Measurements from ENCODE around the gene TBC1D24.

The TBC1D24 gene

DNA sequence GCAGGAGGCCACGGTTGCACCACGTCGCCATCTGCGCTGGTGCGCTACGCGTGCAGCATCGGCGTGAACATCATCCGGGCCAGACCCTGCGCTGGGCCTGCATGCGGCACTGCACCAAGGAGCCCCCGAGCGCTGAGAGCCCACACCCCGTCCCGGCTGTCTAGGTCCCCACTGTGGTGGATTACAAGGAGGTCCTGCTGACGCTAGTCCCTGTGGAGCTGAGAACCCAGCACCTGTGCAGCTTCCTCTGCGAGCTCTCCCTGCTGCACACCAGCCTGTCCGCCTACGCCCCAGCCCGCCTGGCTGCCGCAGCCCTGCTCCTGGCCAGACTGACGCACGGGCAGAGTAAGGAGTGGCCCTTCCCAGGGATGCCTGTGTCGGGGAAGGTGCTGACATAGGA is 25.8 kb upstream of the TBC1D24 start:
- no peak for DNase-seq (ENCODE audit: low read depth, low spot score)
- no peak overlapping the region for H3K27ac ChIP-seq

DNA sequence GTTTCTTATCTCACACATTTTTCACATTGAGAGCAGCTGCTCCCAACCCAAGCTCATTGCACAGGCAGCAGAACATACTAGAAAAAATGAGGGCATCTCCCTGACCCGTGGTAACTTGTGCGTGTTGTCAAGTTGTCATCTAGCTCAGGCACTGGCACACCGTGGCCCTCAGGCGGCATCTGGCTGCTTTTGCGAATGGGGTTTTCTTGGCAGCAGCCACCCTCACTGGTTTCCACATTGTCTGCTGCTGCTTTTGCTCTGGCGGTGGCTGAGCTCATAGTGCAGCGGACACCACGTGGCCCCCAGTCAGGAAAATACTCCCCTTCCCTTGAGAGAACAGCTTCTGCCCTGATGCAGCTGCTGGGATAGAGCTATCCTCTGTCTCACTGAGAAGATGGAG is 24.4 kb upstream of the TBC1D24 start:
- DNase-seq (ENCODE audit: low read depth, low spot score), result no peak

GRCh38 chr16:2450975-2451381 is 23.9 kb upstream of the TBC1D24 start:
- H3K27ac ChIP-seq, result no peak overlapping the region
- no peak for DNase-seq (ENCODE audit: low read depth, low spot score)

More for the DNA sequence above, 24.4 kb upstream of the TBC1D24 start:
- no peak overlapping the region for H3K27ac ChIP-seq

DNA sequence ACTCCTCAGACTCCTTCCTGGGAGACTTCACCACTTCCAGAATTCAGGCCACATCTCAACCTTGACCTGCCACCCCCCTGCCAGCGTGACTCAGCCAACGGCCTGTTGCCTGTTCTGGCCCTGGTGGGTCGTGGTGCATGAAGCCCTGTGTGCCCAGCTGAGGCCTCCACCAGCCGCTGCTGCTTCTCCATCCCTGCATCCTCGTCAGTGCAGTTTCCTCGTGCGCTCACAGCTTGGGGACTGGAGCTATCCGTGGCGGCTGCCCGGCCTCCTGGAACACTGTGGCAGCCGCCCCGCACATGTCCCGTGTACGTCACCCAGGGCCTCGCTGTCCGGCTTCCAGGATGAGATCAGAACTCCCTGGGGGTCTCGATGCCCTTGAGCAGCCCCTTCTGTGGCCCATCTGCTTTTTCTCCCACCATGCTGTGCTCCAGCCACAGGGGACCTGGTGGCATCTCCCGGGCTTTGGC is 23.0 kb upstream of the TBC1D24 start:
- no peak for DNase-seq (ENCODE audit: low read depth, low spot score)
- no peak overlapping the region for H3K27ac ChIP-seq

- DNase-seq (ENCODE audit: low read depth, low spot score), result no peak
- no peak overlapping the region for H3K27ac ChIP-seq
Measured at GRCh38 chr16:2452650-2453049, 22.3 kb upstream of the TBC1D24 start.

- no peak overlapping the region for H3K27ac ChIP-seq
- DNase-seq (ENCODE audit: low read depth, low spot score), result no peak
Measured at GRCh38 chr16:2455081-2455845, 19.7 kb upstream of the TBC1D24 start.

- no peak for DNase-seq (ENCODE audit: low read depth, low spot score)
- H3K27ac ChIP-seq, result no peak overlapping the region
Measured at GRCh38 chr16:2456551-2457153, 18.3 kb upstream of the TBC1D24 start.

- no peak overlapping the region for H3K27ac ChIP-seq
- DNase-seq (ENCODE audit: low read depth, low spot score), result no peak
Measured at GRCh38 chr16:2457267-2457666, 17.7 kb upstream of the TBC1D24 start.

DNA sequence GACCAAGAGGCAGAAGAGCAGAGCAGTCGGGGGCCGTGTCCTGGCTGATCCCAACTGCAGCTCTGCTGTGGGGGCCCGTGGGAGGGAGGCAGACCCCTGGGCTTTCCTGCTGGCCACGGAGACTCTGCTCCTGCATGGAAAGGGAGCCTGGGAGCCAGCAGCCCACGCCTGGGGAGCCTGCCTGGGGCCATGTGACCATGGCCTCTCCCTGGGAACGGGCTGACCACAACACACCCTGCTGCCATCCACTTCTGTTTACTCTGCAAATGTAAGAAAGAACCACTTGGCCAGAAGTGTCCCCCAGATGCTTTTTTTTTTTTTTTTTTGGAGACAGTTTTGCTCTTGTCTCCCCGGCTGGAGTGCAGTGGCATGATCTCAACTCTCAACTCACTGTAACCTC is 17.0 kb upstream of the TBC1D24 start:
- H3K27ac ChIP-seq, result no peak overlapping the region
- DNase-seq (ENCODE audit: low read depth, low spot score), result no peak

DNA sequence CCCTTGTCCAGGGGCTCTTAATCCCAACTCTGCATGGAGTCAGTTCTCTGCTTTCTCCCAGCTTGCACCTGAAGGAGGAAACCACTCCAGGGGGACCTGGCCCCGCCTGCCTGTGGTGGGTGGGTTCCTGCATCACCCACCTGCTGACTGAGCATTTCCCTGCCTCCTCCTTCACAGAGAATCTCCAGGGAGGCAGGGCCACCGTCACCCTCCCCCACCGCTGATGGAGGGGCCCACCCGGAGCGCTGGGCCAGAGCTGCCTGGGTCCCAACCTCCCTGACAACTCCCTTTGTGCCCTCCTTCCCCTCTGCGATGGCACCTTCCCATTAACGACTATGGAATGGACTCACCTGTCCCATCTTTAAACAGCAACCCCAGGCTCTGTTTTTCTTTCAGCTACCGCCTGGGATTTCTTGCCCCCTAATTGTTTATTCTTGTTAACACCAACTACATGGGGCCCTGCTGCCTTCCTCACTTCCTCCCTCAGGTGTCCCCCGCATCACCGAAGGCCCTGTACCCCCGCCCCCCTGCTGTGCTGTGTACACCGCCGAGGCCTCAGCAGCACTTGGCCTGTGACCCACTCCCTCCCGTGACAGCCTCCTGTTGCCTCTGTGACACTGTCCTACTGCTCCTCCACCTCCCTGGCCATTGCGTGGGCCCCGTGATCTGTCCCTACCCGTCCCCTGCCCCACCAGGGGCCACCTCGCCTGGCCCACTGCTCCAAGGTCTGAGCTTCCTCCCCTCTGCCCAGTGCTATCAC is 15.9 kb upstream of the TBC1D24 start:
- H3K27ac ChIP-seq, result no peak overlapping the region
- DNase-seq (ENCODE audit: low read depth, low spot score), result no peak

GRCh38 chr16:2459647-2460390 is 15.1 kb upstream of the TBC1D24 start, which contains the start of gene TEDC2:
Gene TEDC2 (plus strand): TSS chr16:2460109. CDS start chr16:2460145, 36 bp downstream.
- H3K27ac ChIP-seq, result no peak within 1 kb of the TSS
- DNase-seq (ENCODE audit: low read depth, low spot score), result peak; percentile 45

GRCh38 chr16:2460391-2460713 is 14.6 kb upstream of the TBC1D24 start:
- DNase-seq (ENCODE audit: low read depth, low spot score), result no peak
- no peak overlapping the region for H3K27ac ChIP-seq

DNA sequence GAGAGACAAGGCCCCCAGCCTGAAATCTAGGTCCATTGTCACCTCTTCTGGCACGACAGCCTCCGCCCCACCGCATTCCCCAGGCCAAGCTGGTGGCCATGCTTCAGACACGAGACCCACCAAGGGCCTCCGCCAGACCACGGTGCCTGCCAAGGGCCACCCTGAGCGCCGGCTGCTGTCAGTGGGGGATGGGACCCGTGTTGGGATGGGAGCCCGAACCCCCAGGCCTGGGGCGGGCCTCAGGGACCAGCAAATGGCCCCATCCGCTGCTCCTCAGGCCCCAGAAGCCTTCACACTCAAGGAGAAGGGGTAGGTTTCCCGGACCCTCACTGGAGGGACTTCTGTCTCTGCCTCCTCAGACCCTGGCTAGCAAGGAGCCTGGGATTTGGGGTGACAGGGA is 14.0 kb upstream of the TBC1D24 start:
- no peak overlapping the region for H3K27ac ChIP-seq
- no peak for DNase-seq (ENCODE audit: low read depth, low spot score)

- DNase-seq (ENCODE audit: low read depth, low spot score), result no peak
- no peak overlapping the region for H3K27ac ChIP-seq
Measured at GRCh38 chr16:2462031-2462866, 12.7 kb upstream of the TBC1D24 start.

DNA sequence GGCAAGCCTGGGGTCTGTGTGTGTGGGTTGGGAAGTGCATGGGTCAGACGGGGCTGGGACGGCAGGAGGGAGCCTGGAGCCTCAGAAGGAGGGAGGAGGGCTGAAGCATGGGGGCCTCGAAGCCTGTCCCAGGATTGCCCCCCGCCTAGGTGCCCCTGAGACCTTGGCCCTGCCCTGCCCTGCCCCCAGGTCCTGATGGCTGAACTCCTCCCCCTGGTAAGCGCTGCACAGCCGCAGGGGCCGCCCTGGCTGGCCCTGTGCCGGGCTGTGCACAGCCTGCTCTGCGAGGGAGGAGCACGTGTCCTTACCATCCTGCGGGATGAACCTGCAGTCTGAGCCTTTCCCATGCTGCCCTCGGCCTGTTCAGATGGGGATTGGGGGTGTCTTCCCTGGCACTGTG is 10.6 kb upstream of the TBC1D24 start:
- no peak overlapping the region for H3K27ac ChIP-seq
- DNase-seq (ENCODE audit: low read depth, low spot score), result no peak

GRCh38 chr16:2465653-2466415 is 9.1 kb upstream of the TBC1D24 start:
- DNase-seq (ENCODE audit: low read depth, low spot score), result no peak
- H3K27ac ChIP-seq, result no peak overlapping the region

- no peak for DNase-seq (ENCODE audit: low read depth, low spot score)
- no peak overlapping the region for H3K27ac ChIP-seq
Measured at GRCh38 chr16:2466667-2467527, 8.0 kb upstream of the TBC1D24 start.

Data from epithelial cell of prostate (primary cell).